ENCODE data around the gene COCH.

- TF ChIP-seq SUZ12 (IDR thresholded peaks at IDR 0.05; ENCODE audit: extremely low read depth, insufficient read depth, insufficient read length) = no peak
- no peak for TF ChIP-seq YY1 (IDR thresholded peaks at IDR 0.05; ENCODE audit: insufficient read depth, insufficient read length)
These were observed 34.1 kb upstream of the COCH start for GRCh38 chr14:30840086-30840779.

Measured in NT2/D1 (cell line).